NCI-H2227 (cell line): Measurements from ENCODE around the gene RAB11FIP4.

Experiments
- DNase-seq: peaks from one replicate; lab custom pipeline; 2025; ENCODE audit not compliant: unreplicated experiment; lab: John Stamatoyannopoulos, UW

The RAB11FIP4 gene

DNA sequence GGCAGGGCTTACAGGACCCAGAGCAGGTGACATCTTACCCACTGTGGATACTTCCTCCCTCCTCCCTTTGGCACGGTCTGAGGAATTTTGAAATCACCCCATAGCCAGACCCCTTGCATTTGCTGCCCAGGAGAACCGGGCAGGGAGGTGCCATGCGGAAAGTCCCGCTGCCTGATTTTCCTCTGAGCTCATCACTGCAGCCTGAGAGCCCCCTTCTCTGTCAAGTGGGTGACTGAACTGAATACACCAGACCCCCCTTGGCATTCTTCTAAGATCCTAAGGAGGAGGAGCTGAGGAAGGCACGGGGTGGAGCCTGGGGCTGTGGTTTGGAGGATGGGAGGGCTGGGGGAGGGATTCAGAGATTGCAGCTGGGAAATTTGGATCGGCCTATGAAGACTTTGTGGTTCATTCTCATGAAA, 173.4 kb downstream of the RAB11FIP4 start:
- no peak for DNase-seq

DNA sequence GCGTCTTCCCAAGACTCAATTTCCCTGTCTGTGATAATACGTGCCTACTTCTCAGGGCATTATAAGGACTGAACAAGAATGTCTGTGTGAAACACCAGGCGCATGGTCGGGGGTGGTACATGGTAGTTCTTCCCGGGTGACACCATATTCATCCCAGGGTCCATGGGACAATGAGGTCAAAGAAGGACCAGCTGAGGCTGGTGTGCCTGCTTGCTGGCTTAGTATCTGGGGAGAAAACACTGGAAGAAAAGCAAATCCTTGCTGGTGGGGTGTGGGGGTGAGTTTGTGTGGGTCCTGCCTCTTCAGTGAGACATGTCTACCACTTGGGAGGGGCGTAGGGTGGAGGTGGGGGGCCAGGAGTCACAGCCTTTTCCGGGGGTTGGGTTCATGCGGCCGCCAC, 174.2 kb downstream of the RAB11FIP4 start:
- DNase-seq, result no peak

DNA sequence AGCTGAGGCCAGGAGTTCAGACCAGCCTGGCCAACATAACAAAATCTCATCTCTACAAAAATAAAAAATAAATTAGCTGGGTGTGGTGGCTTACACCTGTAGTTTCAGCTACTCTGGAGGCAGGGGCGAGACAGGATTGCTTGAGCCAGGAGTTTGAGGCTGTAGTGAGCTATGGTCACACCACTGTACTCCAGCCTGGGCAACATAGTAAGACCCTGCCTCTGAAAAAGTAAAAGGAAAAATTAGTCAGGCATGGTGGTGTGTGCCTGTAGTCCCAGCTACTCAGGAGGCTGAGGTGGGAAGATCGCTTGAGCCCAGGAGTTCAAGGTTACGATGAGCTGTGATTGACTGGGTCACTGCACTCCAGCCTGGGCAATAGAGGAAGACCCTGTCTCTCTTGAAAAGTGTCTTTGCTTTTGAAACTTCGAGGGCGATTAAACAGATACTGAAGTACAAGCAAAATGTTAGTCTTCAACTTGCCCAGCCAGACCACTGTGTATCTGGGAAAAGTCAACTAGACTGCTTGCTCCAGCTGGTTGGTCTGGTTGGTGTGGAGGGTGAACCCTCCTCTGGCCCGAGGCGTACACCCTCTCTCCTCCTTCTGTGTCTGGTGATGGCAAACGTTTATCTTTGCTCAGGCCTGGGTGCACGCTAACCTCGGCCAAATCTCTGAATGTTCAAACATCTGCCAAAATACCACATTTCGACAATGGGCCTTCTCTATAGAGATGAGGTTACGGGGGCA, 174.9 kb downstream of the RAB11FIP4 start:
- DNase-seq, result no peak

DNA sequence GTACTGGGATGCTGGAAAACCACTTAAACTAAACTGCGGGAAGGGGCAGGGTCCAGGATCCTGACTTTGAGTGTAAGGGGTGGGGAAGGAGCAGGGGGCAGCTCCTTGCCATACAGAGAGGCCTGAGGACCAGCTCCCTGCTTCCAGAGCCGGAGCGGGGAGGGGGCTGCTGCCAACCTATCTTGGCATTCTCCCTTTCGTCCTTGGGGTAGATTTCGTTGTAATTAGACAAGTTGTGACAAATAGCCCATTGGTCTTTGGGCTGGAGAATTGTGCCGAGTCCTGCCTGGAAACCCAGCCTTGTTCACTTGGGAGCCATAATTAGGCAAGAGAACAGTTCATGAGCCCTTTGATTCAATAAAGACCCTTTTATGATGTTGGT, 175.5 kb downstream of the RAB11FIP4 start:
- no peak for DNase-seq

DNA sequence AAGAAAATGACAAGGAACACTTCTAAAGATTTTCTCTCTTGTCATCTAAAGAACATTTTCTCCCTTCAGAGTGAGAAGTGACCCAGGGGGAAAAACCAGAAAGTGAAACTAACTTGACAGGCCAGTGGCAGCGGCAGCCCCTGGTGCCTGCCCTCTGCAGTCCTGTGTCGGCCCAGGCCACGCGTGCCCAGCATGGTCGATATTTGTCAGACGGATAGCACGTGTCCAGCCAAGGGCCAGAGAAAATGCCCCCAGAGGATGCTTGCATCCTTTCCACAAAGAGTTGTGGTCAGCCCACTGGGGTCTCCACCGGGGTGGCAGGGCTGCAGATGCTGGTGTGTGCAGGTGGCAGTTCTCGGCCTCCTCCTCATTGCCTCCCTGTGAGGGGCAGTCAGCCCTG, 176.6 kb downstream of the RAB11FIP4 start:
- DNase-seq, result no peak

DNA sequence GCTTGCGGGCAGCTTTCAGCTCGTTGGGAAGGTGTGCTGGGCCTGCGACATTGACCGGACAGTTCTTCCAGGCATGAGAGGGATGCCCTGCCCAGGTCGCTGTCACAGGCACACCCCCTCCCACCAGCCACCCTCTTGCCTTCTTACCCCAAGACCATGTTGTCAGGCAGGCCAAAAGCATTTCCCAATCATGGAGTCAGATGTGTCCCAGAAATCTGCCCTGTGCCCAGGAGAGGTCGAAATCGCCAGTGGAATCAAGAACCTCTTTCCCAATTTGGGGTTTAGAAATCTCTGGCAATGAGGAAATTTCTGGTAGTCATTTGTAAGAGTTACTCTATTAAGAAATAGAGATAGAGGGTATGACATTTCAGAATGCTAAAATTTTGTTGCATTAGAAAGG, 177.1 kb downstream of the RAB11FIP4 start:
- DNase-seq, result no peak

DNA sequence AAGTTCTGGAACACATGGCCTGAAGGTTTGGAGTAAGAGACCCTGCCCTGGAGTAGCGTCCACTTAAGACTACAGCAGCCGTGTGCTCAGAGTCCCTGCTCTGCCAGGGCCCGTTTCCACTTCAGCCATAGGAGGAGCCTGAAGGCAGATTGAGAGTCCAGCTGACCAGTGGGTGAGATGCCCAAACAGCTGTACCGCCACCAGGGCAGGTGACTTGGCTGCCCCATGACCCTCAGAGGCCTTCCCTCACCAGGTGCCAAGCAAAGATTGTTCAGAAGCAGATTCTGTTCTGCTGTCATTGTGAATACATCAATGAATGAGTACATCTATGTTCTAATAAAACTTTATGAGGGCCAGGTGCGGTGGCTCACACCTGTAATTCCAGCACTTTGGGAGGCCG, 178.8 kb downstream of the RAB11FIP4 start:
- no peak for DNase-seq

DNA sequence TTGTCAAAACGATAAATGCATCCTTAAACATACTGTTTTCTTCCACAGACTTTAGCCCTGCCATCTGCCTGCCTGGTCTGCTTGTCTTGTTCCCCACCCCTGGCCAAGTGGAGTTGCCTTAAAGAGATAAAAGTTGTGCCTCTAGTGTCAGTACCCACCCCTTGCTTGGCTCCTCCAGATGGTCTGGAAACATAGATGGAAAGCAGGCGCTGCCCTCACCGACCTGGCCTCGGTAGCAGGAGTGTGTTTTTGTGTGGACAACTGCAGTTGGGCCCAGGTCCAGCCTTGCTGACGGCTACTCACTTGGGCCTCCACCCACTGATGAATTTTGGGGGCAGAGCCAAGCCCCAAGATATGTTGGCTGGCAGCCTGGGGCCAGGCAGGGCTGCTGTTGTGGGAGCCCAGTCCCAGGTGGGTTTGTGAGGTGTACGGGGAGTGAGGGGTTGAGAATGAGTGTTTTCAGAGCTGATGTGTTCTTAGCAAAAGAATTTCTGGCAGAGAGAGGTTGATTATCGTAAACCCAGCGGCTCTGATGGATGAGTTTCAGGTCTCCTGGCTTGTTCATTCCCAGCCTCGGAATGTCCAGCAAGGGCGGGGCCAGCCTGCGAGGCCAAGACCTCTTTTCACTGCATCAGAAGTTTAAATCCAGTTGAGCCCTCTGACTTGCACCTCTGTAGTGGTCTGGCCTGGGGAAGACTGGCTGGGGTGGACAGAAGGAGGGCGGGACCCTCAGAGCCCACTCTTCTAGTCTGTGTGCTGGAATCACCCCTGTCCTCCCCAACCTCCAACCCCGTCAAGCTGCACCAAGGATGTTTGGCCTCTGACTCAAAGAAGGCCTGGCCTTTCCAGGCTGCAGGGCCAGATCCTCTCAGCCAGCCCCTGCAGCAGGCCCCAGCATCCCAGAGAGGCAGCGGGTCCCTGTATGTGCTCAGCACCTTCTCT, 179.7 kb downstream of the RAB11FIP4 start:
- DNase-seq, result no peak

DNA sequence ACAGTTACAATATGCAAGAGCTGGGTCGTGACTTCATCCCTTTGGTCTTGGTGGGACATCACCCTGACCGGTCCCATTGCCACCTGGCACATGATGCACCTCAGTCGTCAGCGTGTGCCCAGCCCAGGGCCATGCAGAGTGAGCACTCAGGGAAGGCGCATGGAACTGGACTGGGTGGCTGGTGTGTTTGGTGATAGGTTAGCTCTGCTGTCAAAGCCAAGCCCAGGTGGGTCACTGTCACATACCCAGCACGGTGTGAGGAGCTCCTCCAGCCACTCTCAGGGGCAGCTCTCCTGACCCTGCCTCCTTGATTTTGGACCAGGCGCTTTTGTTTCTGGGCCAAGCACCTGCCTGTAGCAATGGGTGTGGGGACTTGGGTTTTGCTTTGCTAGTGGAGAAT, 180.9 kb downstream of the RAB11FIP4 start:
- no peak for DNase-seq

DNA sequence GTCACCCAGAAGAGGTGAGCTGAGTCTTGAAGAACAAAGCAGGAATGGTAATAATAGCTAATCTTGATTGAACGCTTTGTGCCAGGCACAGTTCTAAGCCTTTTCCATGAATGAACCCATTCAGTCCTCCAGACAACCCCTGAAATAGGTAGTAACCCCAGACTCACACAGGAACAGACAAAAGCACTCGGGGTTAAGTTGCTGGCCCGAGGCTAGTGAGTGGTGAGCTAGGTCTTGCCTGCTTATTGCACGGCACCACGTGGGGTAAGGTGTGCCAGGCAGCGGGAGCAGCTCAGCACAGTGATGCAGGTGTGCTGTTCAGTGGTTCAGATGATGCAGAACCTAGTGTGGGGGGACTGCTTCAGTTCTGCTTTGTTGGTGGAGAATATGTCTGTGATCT, 181.6 kb downstream of the RAB11FIP4 start:
- DNase-seq, result no peak

DNA sequence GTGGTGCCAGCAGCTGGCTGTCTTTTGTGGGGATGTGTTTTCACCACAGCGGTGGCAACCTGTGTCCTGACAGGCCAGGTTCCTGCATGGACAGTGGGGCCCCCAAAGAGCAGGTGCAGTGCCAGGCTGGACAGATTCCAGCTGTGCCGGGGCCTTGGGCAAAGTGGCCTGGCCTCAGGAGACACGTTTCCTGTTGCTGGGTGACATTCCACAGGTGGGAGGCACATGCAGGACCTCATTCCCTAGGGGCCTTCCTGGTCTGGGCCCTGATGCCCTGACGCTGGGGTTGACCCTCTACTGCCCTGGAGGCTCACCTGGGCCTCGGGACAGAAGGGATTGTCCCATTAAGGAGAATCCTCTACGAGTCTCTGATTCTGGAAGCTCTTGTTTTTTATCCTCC, 182.4 kb downstream of the RAB11FIP4 start:
- no peak for DNase-seq

DNA sequence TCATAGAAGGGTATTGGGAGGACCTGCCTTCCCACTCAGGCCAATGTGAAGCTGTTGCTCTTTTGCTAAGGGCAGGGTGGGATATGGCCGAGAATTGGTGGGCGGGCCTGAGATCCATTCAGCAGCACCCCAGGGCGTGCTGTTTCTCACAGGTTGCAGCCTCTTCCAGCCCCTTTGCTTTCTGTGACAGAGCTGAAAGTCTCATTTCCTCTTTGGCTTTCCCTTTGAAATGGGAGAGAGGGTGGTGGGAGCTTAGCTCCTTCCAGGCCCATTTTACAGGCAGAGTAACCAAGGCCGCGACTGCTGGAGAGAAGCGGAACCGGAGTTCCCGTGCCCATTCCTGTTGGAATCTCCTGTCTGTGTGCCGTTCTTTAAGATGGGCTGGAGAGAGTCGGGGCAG, 183.0 kb downstream of the RAB11FIP4 start:
- no peak for DNase-seq

DNA sequence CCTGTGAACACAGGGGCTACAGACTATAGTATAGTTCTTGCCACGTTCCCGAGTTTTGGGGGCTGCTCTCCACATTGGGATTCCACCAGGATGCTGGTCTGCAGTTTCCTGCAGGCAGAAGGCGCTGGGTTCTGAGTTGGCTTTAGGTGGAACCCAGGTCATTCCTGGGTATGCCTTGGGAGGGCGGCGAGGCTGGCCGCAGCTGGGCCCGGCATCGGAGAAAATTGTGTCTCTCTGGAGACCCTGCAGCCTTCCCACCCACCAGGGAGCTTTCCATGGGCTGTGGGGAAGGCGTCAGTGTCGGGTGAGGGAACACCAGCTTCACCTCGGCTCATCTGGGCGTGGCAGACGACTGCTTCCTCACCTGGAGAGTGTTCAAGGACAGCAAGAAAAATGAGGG, 183.6 kb downstream of the RAB11FIP4 start:
- DNase-seq, result no peak

DNA sequence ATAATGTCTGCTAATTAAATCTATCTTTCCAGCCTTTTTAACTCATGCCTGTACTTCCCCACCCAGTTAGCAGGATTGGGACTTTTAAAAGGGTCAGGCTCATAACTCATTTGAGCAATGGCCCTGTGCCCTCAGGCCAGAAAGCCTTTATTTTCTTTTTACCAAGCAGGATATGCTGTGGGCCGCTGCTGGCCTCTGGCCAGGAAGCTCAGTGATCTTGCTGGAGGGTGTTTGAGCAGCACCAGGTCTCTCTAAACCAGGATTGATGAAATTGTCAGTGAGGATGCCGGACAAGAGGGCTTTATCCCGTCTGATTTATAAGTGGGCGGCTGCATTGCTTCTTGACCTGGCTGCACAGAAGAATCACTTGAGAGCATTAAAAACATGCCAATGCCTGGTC, 187.8 kb downstream of the RAB11FIP4 start:
- no peak for DNase-seq

DNA sequence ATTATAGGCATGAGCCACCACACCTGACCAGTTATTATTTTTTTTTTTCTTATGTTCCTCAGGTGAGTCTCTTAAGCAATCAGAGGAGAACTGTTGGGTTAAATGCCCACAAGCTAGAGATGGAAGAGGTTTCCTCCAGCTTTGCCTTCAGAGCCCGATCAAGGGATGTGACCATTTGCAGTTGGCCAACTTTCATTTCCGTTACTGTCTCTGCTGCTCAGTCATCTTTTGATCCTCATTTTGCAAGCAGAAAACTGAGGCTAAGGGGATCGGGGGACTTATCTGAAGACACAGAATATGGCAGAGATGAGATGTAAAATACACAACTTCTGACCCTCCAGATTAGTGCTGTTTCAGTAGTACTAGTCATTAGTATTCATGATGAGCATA, 188.8 kb downstream of the RAB11FIP4 start:
- DNase-seq, result no peak

DNA sequence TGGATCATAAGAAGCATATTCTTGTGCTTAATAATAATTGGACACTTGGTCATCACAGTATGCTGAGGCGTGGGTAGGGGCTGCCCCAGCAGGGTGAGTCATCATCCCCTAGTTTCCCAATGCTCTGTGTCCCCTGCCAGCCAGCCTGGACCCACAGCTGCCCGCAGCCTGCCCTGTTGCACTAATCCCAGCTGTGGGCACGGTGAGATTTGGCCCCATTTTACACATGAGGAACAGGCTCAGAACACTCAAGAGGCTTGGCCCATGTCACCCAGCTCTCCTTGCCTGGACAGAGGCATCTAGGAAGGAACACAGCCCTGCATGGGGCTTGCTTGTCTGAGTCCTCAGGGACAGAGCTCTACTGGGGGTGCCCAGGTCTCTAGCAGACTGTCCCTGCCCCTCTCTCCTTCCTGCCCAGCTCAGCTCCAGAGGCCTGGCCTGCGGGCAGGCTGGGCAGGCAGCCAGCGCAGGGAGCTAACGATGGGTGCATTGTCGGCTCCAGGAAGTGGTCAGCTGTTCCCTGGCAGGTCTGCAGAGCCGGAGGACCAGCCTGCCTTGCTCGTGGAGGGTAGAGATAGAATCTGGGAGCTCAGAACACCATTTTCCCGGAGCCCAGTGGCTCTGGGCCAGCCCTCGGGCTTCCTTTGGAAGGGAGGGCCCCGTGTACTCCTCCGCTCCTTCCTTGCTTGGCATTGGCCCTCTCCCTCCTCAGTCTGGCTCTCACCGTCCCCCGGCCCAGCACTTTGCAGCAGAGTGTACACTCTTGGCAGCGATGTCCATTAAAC, 189.4 kb downstream of the RAB11FIP4 start:
- no peak for DNase-seq

DNA sequence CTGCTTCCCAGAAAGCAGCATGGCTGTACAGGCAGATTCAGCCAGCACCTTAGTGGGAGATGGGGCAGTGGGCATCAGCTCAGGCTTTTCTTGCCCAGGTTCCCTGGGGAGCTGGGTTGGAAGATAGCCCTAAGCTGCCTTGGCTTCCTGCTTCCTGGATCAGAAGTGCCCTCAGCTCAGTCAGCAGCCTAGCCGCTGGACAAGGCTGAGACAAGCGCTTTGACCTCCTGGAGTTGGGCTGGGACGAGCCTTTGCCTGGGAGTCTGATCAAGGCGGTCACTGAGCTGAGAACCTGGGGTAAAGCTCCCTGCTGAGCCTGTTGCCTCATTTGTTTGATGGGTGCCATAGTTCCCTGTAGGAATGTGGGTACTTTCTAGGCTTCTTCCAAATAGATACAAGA, 190.0 kb downstream of the RAB11FIP4 start:
- DNase-seq, result no peak

DNA sequence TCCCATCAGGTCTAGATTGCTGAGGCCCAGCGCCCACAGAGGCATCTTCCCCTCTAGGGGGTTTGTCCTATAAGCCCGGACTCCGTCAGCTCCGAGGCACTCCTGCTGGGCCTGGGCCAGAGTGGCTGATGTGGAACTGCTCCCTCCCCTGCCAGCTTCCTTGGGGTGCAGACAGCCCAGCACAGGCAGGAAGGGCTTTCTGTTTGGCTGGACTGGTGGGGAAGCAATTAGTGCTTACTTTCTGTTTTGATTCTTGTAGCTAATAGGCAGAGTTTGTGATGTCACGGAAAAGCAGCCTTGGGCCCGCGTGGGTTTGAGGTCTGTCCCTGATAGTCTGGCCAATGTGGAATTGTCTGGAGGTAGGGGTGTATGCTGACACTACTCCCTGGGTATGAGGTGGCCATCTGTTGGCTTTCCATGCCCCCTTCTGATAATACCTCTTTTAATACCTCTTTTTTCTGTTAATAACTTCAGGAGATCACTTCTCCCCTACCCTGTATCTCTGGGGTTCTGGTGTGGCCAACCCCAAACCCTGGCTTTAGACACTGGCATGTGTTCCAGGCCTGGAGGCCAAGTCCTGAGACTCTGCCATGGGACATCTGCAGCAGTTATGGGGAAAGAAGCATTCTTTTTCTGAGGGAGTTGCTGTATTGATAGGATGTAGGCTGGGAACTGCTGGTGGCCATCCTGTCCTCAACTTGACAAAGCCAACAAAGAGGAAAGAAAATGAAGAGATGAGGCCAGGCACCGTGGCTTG, 190.9 kb downstream of the RAB11FIP4 start:
- no peak for DNase-seq

DNA sequence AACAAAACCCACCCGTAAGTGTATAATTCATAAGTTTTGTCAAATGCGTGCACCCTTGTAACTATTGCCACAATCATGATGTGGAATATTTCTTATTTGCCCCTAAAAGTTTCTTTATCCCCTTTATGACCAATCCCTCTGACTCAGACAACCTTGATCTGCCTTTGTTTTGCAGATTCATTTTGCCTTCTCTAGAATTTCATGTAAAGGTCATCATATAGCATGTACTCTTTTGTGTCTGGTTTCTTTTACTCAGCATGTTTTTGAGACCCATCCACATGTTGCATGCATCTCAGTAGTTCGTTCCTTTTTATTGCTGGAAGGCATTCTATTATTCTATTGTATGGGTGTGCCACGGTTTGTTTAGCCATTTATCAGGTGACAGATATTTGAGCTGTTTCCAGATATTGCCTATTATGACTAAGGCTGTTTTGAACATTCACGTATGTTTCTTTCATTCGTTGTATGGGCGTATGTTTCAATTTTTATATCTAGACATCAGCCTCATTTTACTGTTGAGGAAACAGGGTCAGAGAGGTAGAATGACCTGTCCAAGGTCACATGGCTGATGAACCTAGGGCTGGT, 192.4 kb downstream of the RAB11FIP4 start:
- no peak for DNase-seq

DNA sequence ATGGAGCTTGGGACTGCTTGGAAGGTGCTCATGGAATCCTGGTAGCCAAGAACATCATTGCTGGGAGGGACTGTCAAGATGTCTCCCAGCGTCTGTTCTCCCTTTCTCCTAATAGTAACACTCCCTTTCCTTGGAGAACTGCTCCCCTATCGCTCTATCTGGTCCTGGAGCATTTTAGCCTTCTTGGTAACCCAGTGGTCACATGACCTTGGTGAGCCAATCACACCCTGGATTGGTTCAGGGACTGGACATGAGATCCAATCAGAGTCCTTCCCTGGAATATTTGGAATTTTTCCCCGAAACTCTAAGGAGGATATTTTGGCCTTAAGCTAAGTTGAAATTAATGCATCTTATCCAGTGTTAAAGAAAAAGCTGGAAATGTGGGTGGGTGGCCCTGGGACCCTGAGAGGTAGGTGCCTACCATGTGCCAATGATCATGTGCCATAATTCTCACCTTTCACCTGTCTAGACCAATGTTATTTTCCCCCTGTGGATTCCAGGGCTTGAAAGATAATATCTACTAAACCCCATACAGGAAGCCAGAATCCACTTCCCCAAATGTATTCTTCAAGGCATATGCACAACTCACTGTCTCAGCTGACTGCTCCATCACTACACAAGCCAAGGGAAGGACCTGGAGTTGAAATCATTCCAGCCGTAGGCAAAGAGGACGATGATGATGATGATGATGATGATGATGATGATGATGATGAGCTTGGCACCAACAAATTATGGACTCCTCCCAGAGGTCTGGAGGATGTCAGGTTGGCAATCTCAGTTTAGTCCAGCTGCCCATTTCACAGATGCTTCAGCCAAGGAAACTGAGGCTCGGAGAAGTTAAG, 193.2 kb downstream of the RAB11FIP4 start:
- DNase-seq, result no peak
